ENCODE measurements around the gene KMT2D.
"Not testable (repeated sequence)": the region's sequence is repeated elsewhere in the genome, so short reads cannot be mapped to it uniquely, and the experiment has no call there.

The KMT2D gene

GRCh38 chr12:49086116-49086515 lies 25.5 kb upstream of the KMT2D start:
- no peak for DNase-seq

DNA sequence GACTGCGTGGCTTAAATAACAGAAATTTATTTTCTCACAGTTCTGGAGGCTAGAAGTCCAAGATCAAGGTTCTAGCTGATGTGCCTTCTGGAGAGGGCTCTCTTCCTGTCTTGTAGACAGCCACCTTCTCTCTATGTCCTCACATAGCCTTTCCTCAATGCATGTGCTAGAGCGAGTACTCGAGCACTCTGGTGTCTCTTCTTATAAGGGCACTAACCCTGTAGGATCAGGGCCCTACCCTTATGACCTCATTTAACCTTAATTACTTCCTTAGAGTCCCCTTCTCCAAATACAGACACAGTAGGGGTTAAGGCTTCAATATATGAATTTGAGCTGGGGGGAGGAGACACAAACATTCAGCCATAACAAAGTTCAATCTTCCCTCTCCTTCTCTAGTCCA lies 23.8 kb upstream of the KMT2D start:
- no peak for DNase-seq

DNA sequence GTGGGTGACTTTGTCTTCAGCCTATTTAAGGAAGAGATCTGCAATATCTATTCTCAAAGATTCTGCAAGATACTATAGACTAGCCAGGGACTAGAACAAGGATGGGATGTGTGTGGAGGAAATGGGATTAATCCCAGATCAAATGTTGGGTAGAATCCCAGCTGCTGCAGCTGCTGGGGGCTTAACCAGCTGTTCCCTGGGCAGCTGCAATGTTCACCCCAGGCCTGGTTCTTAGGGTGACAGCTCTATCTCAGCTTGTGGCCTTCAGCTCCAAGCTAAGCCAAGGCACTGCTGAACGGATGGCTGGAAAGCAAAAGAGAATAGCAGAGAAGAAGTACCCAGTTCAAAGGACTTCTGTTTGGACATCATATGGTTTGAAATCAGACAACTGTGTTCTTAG lies 19.2 kb upstream of the KMT2D start:
- DNase-seq, result no peak

GRCh38 chr12:49070971-49071370 lies 10.4 kb upstream of the KMT2D start:
- no peak for DNase-seq

DNA sequence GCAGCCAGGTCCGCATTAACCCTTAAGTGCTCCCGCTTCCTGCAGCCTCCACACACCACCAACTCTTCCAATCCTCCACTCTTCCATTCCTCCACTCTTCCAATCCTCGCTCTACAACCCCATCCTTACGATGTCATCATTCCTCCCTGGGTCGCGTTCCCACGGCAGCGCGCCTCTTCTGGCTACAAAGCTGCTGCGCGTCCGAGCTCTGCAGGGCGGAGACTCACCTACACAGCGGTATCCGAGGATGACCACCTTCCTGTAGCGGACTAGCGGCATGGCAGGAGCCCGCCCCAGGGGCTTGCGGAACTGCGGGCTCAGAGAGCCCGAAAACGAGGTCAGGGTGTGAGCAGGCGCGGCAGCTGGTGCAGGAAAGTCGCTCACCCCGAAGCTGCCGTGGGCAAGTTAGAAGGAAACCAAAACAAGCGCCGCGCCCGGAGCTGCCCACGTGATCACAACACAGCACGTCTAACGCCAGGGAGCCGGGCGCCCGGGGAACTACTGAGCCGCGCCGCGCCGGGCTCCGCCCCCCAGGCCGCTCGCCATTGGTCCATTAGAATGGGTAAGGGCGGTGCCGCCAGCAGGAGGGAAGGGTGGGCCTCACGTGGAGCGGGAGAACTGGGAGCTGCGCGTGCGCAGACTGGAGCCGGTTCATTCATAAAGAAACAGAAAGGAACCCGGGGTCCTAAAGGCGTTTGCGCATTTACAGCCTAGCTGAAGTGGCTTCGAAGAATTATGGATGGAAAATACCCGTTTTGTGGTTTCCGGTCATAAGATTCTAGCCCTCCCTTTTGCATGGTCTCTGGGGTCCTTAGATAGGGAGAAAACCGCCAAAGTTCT lies 9.1 kb upstream of the KMT2D start, which contains the start of gene RHEBL1:
Gene RHEBL1, minus strand, starts transcription at position 473 of the 840 bp plus-strand sequence. Its CDS starts 194 bp downstream, at position 279.
- DNase-seq, result peak; percentile 95

DNA sequence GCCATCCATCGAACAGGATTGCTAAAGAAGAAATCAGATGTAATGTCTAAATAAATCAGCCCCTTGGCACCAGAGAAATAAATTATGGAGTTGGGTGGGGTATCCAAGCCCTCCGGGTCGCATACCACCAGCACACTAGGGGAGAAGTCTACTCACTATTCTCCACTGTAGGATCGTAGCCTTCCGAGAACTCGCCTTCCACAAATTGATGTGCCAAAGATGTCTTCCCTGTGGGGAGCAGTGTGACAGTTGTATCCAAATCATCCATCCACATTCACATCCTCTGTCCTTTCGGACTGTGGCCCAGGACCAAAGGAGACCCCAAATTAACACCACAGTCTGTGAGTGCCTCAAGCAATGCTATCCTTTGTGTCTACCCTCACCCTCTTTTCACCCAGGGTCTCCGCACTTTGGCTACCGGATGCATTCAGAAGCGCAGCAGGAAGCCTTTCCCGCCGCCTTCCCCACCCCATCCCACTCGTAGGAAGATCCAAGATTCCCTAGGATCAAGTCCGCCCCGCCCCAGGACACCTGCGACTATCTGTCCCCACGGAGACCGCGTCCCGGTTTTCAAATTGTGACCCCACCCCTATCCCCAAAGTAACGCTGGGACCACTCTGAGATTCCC lies 8.4 kb upstream of the KMT2D start:
- DNase-seq, result no peak

DNA sequence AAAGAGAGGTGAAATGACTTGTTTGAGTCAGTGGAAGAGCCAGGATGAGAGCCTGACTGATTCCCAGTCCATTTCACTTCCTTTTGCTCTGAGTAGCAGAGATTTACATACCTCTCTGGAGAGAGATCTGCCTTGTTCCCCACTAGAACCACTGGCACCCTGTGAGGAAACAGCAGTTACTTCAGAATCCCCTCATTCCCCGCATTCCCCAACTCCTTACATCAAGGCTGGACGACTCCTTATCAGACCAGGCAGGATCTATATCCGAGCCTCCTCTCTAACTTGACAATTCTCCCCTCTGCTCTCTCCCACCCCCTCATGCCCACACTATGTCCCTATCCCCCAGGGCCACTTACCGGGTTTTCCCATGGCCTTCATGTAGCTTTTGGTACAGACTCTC lies 5.5 kb upstream of the KMT2D start:
- DNase-seq, result no peak

GRCh38 chr12:49064767-49065152 lies 4.2 kb upstream of the KMT2D start:
- no peak for DNase-seq

GRCh38 chr12:49061916-49062315 lies 1.3 kb upstream of the KMT2D start:
- DNase-seq, result not testable (repeated sequence)

- DNase-seq, result no peak
These were observed 610 bp upstream of the KMT2D start for GRCh38 chr12:49061157-49061650.

GRCh38 chr12:49059299-49060171 lies 1.1 kb downstream of the KMT2D start:
- DNase-seq, result no peak

- DNase-seq, result no peak
These were observed 1.6 kb downstream of the KMT2D start for GRCh38 chr12:49059045-49059298.

DNA sequence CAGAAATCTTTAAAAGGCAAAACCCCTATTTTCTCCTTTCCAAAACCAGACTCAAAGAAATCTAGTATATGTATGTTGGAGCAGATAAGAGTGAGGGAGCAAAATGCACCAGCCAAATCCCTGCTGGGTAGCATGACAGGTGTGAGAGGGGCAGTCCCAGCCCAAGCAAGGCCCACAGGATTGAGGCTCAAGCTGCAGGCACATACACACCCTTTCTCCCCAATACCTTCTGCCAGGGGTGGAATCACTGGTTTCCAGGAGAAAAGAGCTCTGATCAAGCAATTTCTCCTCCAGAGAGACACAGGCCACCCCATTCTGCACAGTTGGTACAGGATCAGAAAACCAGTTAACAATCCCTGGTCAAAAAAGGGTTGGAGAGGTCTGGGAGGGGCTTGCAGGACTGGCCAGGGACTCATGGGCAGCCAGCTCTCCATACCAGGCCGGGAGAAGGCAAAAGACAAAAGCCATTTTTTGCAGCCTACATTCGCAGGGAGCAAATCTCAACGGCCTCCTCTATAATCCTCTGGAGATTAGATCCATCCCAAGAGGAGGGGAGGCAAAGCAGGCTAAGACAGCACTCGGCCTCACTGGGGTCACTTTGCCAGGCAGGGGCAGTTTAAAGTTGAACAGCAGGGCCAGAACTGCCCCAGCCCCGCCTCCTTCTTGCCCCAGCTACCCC lies 2.1 kb downstream of the KMT2D start:
- no peak for DNase-seq

DNA sequence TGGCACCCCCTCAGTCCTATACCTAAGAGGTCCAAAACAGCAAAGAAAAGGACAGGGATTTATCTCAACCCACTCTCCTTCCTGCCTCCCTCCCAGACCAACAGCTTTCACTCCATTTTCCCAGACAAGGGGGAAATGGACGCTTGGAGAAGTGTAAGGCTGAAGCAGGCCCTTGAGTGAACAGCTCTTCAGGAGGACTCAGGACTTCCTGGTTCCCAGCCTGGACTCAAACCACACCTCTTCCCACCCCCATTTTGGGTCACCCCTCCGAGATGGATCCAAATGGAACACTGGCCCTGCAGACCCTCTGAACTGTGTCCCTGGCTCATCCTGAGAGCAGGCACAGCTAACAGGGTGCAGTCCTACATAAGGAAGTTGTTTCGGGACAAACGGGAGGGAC lies 2.7 kb downstream of the KMT2D start:
- DNase-seq, result no peak

DNA sequence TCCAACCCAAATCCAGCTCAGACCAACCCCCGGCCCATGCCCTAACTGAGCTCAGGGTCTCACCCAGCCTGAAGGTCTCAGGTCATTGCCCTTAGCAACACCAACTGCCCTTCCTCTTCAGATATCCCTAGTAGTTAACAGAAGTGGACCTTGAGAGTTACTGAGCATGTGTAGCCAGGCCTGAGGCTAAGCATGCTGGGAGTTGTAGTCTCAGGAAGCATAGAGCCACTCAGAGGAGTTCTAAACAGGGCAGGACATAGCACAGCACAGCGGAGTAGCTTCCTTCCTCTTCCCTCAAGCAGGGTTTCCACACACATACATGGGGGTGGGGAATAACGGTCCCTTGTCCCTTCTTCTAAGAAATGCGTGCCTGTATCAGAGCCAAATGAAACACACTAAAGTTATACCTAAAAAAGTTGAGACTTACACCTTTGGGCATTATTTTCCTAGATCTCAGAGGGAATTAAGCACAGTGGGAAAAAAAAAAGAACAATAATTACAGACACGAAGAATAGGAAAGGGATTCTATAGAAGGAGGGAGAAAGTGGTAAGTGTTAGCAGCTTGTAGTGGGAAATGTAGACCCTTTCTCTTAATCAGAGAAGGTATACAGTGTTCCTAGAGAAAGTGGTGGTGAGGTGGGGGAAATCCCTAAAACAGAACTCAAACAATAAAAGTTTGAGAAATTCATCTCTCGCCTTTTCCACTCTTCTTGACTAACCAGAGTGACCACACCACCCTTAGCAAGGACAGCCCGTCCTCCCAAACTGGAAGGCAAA lies 4.4 kb downstream of the KMT2D start:
- no peak for DNase-seq

DNA sequence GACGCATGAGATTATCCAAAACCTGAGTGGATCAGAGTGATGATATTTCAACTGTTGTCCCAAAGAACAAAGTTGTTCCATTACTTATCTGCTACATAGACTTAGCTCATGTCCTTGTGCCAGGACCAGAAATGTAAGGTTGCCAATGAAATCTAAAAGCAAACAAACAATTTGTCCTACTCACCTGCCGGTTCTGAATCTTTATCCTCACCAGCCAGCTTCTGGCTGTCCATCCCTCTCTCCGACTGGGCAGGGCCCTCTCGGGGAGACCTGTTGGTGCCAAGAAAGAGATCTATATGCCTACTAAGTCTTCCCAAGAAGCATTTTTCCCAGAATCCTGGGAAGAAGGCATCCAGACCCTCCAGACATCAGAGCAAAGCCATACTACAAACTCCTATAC lies 5.5 kb downstream of the KMT2D start:
- DNase-seq, result no peak

- no peak for DNase-seq
These were observed 6.1 kb downstream of the KMT2D start for GRCh38 chr12:49054524-49054923.

DNA sequence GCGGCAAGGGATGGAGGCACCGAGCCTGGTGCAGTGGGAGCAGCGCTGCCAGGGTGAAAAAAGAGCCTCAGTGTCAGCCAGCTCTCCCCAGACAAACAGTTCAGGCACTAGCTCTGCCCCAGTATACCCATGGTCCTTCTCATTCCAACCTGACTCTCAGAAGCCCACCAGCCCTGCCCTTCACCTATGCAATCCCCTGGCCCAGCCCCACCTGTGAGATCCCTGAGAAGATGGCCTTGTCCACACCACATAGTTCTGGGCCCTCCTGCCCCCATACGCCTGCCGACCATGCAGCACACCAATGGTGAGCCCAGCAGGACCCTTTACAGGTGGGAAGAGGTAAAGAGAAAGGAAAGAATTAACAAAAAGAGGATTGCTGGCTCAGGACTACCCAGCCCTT lies 6.5 kb downstream of the KMT2D start:
- DNase-seq, result no peak

- DNase-seq, result no peak
These were observed 8.0 kb downstream of the KMT2D start for GRCh38 chr12:49052451-49053208.

- no peak for DNase-seq
These were observed 8.7 kb downstream of the KMT2D start for GRCh38 chr12:49051777-49052438.

GRCh38 chr12:49051373-49051764 lies 9.2 kb downstream of the KMT2D start:
- DNase-seq, result no peak
